T1000 (cell line): ENCODE data around the gene ETS1.

Experiments
- DNase-seq: peaks from one replicate; lab custom pipeline; 2025; ENCODE audit warnings: mixed read lengths; lab: John Stamatoyannopoulos, UW

Gene ETS1

DNA sequence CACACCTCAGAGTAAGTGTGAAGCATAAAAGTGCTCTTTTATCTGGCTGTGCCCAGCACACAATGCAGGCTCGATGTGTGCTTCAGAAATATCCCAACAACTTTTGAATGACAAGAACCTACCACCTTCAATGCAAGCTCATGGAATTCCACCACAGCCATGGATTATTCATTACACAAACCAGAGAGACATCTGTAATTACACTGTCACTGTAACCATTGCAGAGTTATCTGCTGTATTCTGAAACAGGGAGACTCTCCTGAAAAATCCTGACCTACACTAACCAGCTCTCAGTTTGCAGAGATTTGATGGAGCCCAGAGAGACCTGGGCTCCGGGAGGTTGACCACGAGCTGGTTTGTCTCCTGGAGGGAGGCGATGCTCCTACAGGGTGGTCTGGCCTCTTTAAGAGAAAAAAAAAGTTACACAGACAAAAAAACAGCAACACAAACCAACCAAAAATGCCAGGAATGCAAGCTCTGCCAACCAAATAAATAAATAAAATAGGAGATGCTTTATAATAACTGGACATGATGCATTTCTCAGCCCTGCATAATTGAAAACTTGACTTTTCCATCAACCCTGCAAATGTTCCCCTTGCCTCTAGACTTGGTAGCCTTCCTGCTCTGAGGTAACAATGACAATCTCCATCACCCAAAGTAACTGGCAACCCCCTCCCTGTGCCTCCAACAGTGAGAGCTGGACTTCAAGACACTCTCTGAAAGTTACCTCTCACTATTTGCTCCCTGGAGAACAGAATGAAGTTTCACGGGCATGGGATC, 69.7 kb downstream of the ETS1 start:
- DNase-seq = no peak

DNA sequence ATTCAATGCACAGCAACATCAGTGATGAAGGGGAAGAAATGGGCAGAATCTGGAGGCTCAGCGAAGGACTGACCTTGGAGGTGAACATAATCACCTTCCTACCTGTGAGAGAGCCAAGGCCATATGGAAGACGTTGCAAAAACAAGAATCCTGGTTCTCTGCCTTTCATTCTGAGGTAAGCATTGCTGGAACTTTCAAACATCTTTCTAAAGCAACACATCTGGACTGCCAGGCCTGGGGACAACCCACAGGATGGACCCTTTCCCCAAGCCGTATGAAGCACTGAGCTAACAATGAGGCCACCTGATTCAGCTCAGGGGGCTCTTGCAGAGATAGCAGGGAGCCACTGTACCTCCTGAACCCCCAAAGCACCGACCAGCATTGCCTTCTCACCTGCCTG, 70.5 kb downstream of the ETS1 start:
- no peak for DNase-seq

GRCh38 chr11:128515826-128516778, 71.3 kb downstream of the ETS1 start:
- no peak for DNase-seq

DNA sequence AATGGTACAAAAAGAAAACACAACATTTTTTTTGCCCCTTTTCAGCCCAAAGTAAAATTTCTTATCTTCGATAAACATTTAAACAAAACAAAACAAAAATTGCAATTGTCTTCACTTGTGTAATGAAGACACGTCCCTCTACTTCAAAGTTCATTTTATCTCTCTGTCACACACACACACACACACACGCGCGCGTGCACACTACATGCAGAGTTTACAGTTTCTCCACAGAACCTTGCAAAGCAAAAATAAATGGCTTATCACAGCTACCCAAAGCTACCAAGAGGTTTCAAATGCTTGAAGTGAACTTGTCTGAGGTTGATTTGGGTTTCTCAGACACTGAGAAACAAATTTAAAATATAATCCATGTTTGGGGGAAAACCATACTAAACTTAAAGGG, 72.3 kb downstream of the ETS1 start:
- no peak for DNase-seq

DNA sequence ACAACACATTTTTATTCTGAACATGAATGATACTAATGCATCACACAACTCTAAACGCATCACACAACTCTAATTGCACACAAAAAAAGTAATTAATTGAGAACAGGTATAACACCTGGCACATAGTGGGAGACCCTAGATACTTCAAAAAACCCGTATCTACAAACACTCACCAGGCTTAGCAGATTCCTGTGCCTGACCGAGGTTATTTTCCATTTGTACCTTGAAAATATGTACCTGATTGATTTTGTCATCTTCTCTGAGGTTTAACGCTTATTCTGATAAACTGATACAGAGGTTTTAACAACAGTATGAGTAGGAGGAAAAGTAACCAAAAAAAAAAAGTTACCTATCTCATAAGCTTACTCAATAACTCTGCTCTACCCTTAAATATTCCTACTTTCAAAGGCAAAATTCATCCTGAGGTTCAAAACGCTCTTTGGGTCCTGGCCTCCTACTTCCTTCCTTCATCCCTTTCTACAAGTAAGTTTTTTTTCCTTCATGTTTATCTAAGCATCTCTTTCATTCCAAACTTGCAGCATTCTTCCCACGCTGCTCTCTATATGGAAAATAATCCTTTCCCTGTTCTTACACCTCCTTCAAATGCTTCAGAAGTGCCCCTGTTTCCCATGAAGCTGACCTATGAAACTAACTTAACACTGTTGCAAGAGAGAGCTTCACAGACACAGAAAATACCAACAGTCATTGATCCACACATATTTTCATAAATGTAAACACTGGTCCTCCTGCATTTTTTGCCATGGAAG, 73.3 kb downstream of the ETS1 start:
- no peak for DNase-seq

GRCh38 chr11:128512474-128512996, 74.8 kb downstream of the ETS1 start:
- DNase-seq = no peak

DNA sequence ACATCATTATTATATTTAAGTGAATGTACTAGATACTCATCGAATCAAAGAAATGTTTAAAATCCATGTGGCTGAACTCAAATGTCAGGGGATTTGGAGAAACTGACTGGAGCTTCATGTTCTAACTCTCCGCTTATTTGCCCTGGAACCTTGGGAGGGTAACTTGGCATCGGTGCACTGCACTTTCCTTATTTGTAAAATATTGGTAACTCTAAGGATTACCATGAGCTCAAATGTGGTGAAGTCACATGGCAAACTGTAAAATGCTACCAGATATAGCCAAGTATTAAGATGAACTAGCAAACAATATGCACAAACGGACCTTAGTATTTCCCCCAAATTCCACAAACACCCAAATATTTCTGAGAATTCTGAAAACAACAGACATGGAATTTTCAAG, 75.6 kb downstream of the ETS1 start:
- no peak for DNase-seq

- DNase-seq = no peak
Observed at GRCh38 chr11:128509621-128510389, 77.6 kb downstream of the ETS1 start.

GRCh38 chr11:128508770-128509510, 78.4 kb downstream of the ETS1 start:
- DNase-seq = no peak

DNA sequence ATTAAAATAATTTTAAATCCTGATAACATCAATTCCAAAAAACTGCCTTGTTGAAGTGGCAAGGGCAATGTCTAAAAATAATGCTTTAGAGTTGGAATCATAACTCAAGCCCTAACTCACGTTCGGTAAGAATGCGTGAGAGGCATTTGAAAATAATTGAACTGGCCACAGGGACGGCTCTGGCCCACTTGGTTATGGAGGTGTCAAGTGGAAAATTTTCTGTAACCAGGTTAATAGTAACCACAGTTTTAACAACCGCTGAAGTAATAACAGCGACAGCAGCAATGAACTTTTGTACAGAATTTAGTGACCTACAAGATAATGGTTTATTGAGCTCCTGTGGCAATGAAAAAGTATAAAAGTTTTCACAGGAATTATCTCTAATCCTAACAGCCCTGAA, 79.4 kb downstream of the ETS1 start:
- DNase-seq = no peak

GRCh38 chr11:128506999-128507611, 80.3 kb downstream of the ETS1 start:
- peak; percentile 51 for DNase-seq

GRCh38 chr11:128506356-128506755, 81.0 kb downstream of the ETS1 start:
- no peak for DNase-seq

- no peak for DNase-seq
Observed at GRCh38 chr11:128505449-128506065, 81.8 kb downstream of the ETS1 start.

DNA sequence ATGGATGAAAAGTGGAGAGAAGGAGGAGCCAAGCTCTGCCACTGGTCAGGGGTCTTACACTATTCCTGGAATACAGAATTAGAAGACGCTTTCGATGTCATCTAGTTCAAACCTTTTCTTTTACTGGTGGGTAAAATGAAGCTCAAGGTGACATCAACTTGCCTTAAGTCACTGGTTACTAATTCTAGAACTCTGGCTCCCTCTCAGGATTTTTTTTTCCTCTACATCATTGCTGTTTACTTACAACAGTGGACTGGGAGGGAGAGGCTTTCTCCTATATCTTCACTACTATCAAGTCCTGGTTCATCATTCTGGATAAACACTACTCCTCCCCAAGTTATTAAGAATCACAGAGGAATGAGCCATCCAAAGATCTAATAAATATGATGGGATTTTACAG, 82.9 kb downstream of the ETS1 start:
- DNase-seq = no peak

- peak; percentile 41 for DNase-seq
Observed at GRCh38 chr11:128503245-128503991, 83.9 kb downstream of the ETS1 start.

GRCh38 chr11:128502726-128503125, 84.6 kb downstream of the ETS1 start:
- DNase-seq = no peak

DNA sequence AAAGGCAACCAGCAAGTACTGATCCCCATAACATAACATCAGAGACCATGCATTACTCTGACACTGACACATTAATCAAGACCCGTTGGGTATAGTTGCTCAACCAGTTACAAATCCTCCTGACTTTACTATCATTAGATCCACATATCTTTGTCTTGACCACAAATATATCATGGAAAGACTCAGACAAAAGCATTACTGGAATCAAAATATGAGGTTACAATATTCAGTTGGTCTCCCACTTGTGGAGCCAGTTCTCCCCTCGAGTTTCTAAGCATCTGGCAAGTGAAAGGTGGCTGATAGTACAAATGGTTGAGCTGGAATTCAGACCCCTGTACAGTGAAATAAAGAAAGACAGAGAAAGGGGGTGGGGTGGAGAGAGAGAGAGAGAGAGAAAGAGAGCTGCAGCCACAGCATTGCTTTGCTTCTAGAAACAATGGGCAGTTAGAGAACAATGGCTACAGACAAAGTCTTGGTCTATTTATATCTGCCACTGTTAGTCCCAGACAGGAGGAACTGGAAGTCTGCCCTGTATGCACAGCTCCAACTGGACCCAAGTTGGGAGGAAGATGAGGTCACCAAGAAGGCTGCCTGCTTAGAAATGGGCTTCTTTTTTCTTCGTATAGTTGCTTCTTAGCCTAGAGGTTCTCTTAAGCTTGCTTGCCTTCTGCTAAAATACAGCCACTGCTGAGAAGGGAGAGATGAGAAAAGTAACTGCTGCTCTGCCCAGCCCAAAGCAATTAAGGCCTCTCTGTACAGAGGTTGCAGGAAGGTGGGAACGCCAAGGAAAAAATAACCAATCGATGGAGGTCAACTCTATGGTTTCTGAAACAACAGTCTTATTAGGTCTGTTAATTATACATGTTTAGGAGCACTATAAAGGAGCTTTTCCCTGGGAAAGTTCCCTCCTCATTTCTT, 85.5 kb downstream of the ETS1 start:
- no peak for DNase-seq

DNA sequence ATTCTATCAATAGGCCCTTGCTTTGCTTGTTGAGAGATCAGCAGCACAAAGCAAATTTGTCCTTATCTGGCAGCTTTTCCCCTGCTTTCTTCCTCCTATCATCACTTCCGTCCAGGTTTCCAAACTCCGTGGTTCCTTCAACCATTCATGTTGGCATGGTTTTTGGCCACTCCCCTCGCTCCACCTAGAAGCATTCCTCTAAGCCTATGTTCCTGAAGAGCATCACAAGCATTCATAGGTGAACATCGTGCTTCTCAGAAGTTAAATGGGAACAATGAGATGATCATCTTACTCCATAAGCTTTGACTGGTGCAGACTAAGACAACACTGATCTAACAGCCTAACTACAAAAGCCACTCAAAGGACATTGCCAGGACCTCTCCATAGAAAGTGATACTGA, 86.3 kb downstream of the ETS1 start:
- DNase-seq = no peak
